K562 treated with DMSO at 1 percent for 4 hours (cell line): ENCODE measurements around the gene ZNF256. TPM values are rescaled to one million over a fixed set of nuclear protein-coding genes. Genes with fewer than 3 reads are reported as not detected.

Source experiments
- total RNA-seq: library from RNA; unstranded; fragments of 300-600 nt; gene quantifications from 2 replicates; pipeline ENCODE4 v1.2.3, GENCODE V29; 2022; ENCODE audit not compliant: insufficient read depth

The ZNF256 gene
- total RNA-seq: not detected in 2 replicates

GRCh38 chr19:57947419-57948134 lies at the start of gene ZNF256:
ZNF256 (minus strand) TSS chr19:57947706; CDS start chr19:57947474, 232 bp downstream.

GRCh38 chr19:57974434-57974833 lies 26.9 kb upstream of the ZNF256 start, which contains the start of gene C19orf18:
C19orf18 (minus strand) TSS chr19:57974534; CDS start chr19:57974432, 102 bp downstream.

GRCh38 chr19:57934820-57935665 lies 12.5 kb downstream of the ZNF256 start, which contains the start of gene ZNF418:
ZNF418 (minus strand) TSS chr19:57935402; CDS start chr19:57933822, 1,580 bp downstream.

GRCh38 chr19:57916168-57916995 lies 31.1 kb downstream of the ZNF256 start, which contains the start of gene ZNF417:
ZNF417 (minus strand) TSS chr19:57916592; CDS start chr19:57916411, 181 bp downstream.

Other genes starting within 250 kb of the ZNF256 start
- gene ZNF154, start 238.5 kb downstream of the ZNF256 start, total RNA-seq: not detected in 2 replicates
- gene ZNF671, start 220.1 kb downstream of the ZNF256 start, total RNA-seq: 1.2 and 3.0 TPM in 2 replicates
- 5.8 and 7.1 TPM in 2 replicates for gene ZNF776, start 200.9 kb downstream of the ZNF256 start, total RNA-seq
- 1.4 and 1.7 TPM in 2 replicates for gene ZNF586, start 178.0 kb downstream of the ZNF256 start, total RNA-seq
- gene ZNF552, start 132.8 kb downstream of the ZNF256 start, total RNA-seq: 2.2 and 6.9 TPM in 2 replicates
- 3.3 and 3.9 TPM in 2 replicates for gene ZNF587B, start 117.4 kb downstream of the ZNF256 start, total RNA-seq
- gene ZNF587, start 97.8 kb downstream of the ZNF256 start, total RNA-seq: 6.8 and 7.0 TPM in 2 replicates
- 1.8 and 3.0 TPM in 2 replicates for gene ZNF814, start 58.7 kb downstream of the ZNF256 start, total RNA-seq
- 1.7 and 7.3 TPM in 2 replicates for gene ZNF417, start 31.1 kb downstream of the ZNF256 start, total RNA-seq
- gene ZNF418, start 12.3 kb downstream of the ZNF256 start, total RNA-seq: not detected in 2 replicates
- gene C19orf18, start 26.8 kb upstream of the ZNF256 start, total RNA-seq: not detected in 2 replicates
- 0.74 and 0.77 TPM in 2 replicates for gene ZNF606, start 55.1 kb upstream of the ZNF256 start, total RNA-seq
- gene ZSCAN1, start 86.3 kb upstream of the ZNF256 start, total RNA-seq: not detected in 2 replicates
- not detected in 2 replicates for gene ZNF135, start 111.6 kb upstream of the ZNF256 start, total RNA-seq
- 3.4 and 8.5 TPM in 2 replicates for gene ZSCAN18, start 150.5 kb upstream of the ZNF256 start, total RNA-seq
- gene ZNF329, start 203.1 kb upstream of the ZNF256 start, total RNA-seq: 1.5 and 2.4 TPM in 2 replicates
- 34.3 and 35.2 TPM in 2 replicates for gene ZNF274, start 235.4 kb upstream of the ZNF256 start, total RNA-seq